ENCODE measurements around the gene PLCG1. TPM values are rescaled to one million over a fixed set of nuclear protein-coding genes. Genes with fewer than 3 reads are reported as not detected.

PLCG1 gene
- total and polyA plus RNA-seq, 3 donors from 2014 or later: 118 to 186 (median 184) TPM

DNA sequence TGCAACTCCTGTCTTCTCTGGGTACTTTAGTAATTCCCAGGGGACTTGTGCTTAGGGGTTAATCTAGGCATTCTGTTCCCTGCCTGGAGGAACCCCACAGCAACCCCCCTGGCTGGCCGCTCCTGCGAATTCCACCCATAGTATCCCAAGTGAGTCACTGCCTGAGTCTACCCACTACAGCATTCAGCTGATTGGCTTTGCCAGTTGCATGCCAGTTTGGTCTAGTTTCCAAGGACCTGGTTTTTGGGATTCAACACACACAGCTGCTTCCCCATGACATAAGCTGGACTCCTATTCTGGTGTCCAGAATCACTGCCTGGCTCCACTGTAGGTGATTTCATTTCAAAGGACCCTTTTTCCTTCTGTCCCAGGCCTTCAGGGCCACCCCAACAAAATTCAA lies 40.3 kb downstream of the PLCG1 start:
- H3K9me3 ChIP-seq: no peaks in the 10 kb centered on the region
- H3K27me3 ChIP-seq: no peaks in the 10 kb centered on the region
- no peak overlapping the region for H3K27ac ChIP-seq
- intact Hi-C loops (cut with DNase I; ENCODE audit: low total_unique reads): loop anchor here (10.0 kb wide), 2 partner anchors 57 to 157 kb away; no protein-coding TSS in a partner anchor
- 85 to 90% methylated on average over 2 of the region's 2 CpGs for WGBS, 2 donors
- peaks cover 35% of the 10 kb centered on the region for H3K4me1 ChIP-seq
- TF ChIP-seq, protein P1, sequence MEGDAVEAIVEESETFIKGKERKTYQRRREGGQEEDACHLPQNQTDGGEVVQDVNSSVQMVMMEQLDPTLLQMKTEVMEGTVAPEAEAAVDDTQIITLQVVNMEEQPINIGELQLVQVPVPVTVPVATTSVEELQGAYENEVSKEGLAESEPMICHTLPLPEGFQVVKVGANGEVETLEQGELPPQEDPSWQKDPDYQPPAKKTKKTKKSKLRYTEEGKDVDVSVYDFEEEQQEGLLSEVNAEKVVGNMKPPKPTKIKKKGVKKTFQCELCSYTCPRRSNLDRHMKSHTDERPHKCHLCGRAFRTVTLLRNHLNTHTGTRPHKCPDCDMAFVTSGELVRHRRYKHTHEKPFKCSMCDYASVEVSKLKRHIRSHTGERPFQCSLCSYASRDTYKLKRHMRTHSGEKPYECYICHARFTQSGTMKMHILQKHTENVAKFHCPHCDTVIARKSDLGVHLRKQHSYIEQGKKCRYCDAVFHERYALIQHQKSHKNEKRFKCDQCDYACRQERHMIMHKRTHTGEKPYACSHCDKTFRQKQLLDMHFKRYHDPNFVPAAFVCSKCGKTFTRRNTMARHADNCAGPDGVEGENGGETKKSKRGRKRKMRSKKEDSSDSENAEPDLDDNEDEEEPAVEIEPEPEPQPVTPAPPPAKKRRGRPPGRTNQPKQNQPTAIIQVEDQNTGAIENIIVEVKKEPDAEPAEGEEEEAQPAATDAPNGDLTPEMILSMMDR (IDR thresholded peaks at IDR 0.05): no peak
- no peak for TF ChIP-seq POLR2A (IDR thresholded peaks at IDR 0.05)
- no peak overlapping the region for H3K4me3 ChIP-seq
- no peaks in the 10 kb centered on the region for H3K36me3 ChIP-seq (ENCODE audit: low read depth, missing control alignments)
- DNase-seq: peak; percentile 13

DNA sequence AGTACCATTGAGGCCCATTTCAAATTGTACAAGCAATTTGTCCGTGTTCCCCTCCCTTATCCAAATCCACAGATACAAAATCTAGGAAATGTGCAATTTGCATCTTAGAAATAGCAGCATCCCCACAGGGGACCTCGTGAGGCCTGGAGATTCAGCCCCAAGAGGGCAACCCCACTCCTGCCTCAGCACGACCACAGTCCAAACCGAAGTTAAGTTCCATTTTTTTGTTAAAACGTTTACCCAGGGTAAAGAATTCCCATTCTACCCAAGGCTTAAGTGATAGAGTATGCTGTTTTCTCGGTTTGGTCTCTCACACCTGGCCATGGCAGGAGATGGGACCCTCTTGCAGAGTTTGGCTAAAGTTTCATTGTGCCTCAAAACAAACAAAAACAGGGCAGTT lies 41.2 kb downstream of the PLCG1 start:
- WGBS, 2 donors: 81 to 84% methylated on average over 6 of the region's 6 CpGs
- H3K4me3 ChIP-seq: no peak overlapping the region
- intact Hi-C loops (cut with DNase I; ENCODE audit: low total_unique reads): loop anchor here (10.0 kb wide), 2 partner anchors 56 to 156 kb away; no protein-coding TSS in a partner anchor

DNA sequence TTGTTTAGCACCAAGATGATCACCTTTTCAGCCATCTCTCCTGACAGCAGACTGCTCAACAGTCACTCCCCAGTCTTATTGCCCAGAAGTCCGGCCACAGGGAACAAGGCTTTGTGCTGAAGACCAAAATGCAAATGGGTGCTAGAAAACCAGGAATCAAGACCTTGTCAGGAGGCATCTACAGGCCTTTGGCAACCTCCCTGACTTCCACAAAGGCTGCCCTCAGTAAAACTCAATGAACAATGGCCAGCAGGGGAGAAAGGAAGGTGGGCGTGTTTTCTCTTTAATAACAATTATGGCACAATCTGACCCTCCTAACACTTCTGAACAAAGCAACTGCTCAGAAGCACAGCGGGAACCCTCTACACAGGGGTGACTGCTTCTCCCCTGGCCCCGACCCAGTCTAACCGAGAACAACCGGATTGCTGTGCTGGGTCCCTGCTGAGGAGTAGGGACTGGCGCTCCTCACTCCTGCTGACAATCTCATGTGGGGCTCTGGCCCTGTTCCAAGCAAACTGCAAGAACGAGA lies 41.6 kb downstream of the PLCG1 start:
- H3K36me3 ChIP-seq (ENCODE audit: low read depth, missing control alignments): no peaks in the 10 kb centered on the region
- WGBS, 2 donors: 41 to 53% methylated on average over 8 of the region's 8 CpGs
- no peaks in the 10 kb centered on the region for H3K9me3 ChIP-seq
- DNase-seq: peak; percentile 51
- intact Hi-C loops (cut with DNase I; ENCODE audit: low total_unique reads): loop anchor here (10.0 kb wide), 2 partner anchors 56 to 156 kb away; no protein-coding TSS in a partner anchor
- peaks cover 22% of the 10 kb centered on the region for H3K4me1 ChIP-seq
- peak overlapping the region in 1 of 2 donors; percentile 66 for H3K27ac ChIP-seq
- TF ChIP-seq, protein P1 (IDR thresholded peaks at IDR 0.05): no peak
- no peak for TF ChIP-seq POLR2A (IDR thresholded peaks at IDR 0.05)
- no peak overlapping the region for H3K4me3 ChIP-seq
- no peaks in the 10 kb centered on the region for H3K27me3 ChIP-seq

More for the DNA sequence above, 41.2 kb downstream of the PLCG1 start:
- peak; percentile 12 for DNase-seq
- Histone ChIP-seq H3K27ac (peak overlapping the region in 1 of 2 donors; percentile 66), H3K36me3 (ENCODE audit: low read depth, missing control alignments) (no peaks in the 10 kb centered on the region), H3K27me3 (no peaks in the 10 kb centered on the region), H3K9me3 (no peaks in the 10 kb centered on the region), H3K4me1 (peaks cover 27% of the 10 kb centered on the region)
- TF ChIP-seq POLR2A (IDR thresholded peaks at IDR 0.05): no peak
- TF ChIP-seq, protein P1 (IDR thresholded peaks at IDR 0.05): no peak

DNA sequence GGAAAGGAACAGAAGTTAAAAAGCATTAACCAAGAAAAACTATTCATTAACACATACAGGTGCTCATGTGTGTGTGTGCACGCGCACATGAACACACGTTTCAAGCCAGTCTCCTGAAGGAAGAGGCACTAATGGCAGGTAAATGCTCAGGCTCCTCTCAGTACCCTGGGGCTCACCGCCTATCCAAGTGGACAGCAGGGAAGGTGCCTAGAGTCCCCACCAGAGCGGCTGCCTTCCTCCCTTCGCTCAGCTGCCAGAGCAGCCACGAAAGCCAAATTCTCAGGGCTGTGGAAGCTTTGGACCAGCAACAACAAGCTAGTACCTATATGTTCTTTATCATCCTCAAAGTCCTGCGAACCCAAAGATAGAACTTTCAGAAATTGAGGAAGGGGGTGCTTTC lies 42.6 kb downstream of the PLCG1 start:
- intact Hi-C loops (cut with DNase I; ENCODE audit: low total_unique reads): loop anchor here (10.0 kb wide), 2 partner anchors 55 to 155 kb away; no protein-coding TSS in a partner anchor
- Histone ChIP-seq H3K27ac (no peak overlapping the region), H3K36me3 (ENCODE audit: low read depth, missing control alignments) (no peaks in the 10 kb centered on the region), H3K27me3 (no peaks in the 10 kb centered on the region), H3K9me3 (no peaks in the 10 kb centered on the region), H3K4me1 (peaks cover 15% of the 10 kb centered on the region), H3K4me3 (no peak overlapping the region)
- 93 to 97% methylated on average over 8 of the region's 8 CpGs for WGBS, 2 donors
- peak; percentile 7 for DNase-seq
- TF ChIP-seq POLR2A (IDR thresholded peaks at IDR 0.05): no peak
- TF ChIP-seq, protein P1 (IDR thresholded peaks at IDR 0.05): no peak
